Lower leg skin (tissue), 4 donors: ENCODE results near the gene NOTCH2. TPM values are rescaled to one million over a fixed set of nuclear protein-coding genes. Genes with fewer than 3 reads are reported as not detected.

Experiments used
- DNase-seq, 2 donors: peaks; one replicate each; pipeline ENCODE4 v3.0.0-alpha.2; 2019; ENCODE audit warnings: low spot score in 2 of 2
- H3K4me3 ChIP-seq: fragments of 200-600 bp; sonication (generic); 2 replicates; pipeline ENCODE4 v1.5.1; 2017; ENCODE audit warnings: mild to moderate bottlenecking, low read depth; ENCODE audit not compliant: poor library complexity, severe bottlenecking
- POLR2A ChIP-seq, 2 donors: fragments of 450-650 bp; IDR thresholded peaks; one replicate each; pipeline ENCODE4 v1.6.1; 2016 to 2017; ENCODE audit warnings: antibody characterized with exemption in 2 of 2, mild to moderate bottlenecking in 1 of 2, moderate library complexity in 1 of 2
- WGBS, 2 donors: methylation state at CpG; one replicate each; pipeline ENCODE4 v1.1.5; 2018; 5-methylcytosine and 5-hydroxymethylcytosine counted together
- intact Hi-C: fragments of 100-400 bp; cut with DNase I; formaldehyde crosslinking; loops from one replicate; pipeline ENCODE4 v1.15.0; 2023; ENCODE audit warnings: low total_unique reads
- total RNA-seq, 4 donors: library from RNA; depleted of rRNA; stranded (reverse); fragments of >200 nt; gene quantifications; one replicate each; pipeline ENCODE4 v1.1.0, GENCODE V29; 2016
- TF ChIP-seq, protein P1 (sequence below), 3 donors: fragments of 450-650 bp; IDR thresholded peaks; one replicate each; pipeline ENCODE4 v1.5.1; 2016; ENCODE audit warnings: antibody characterized with exemption in 3 of 3, mild to moderate bottlenecking in 3 of 3, moderate library complexity in 2 of 3

The NOTCH2 gene
- total RNA-seq, 4 donors from 2014 or later, result 102 to 169 (median 132) TPM

DNA sequence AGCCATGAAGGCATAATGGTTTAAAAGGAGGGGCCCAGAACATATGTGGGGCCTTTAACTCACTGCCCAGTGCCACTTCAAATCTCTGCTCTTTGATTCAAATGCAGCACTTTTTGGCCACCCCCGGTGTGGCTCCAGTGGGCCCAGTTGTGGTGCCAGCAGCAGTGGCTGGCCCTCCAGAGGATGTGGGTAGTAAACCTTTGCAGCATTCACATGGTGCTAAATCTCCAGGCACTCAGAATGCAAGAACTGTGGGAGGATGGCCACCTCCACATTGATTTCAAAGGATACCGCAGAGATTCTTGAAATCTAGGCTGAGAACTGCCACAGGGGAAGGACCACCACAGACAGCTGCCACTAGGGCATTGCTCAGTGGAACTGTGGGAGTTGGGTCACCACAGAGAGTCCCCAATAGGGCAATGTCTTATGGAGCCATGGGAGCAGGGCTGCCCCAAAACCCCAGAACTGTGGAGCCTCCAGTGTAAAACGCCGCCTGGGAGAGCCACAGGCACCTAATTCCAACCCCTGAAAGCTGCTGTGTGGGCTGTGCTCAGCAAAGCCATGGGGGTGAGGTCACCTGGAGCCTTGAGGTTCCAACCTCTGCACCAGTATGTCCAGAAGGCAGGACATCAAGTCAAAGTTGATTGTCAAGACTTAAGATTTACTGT is 166.6 kb downstream of the NOTCH2 start:
- DNase-seq, result no peak
- intact Hi-C loops, result no loop called here
- 91 to 97% methylated on average over 3 to 4 of the region's 4 CpGs for WGBS, 2 donors
- TF ChIP-seq POLR2A (IDR thresholded peaks at IDR 0.05), result no peak
- TF ChIP-seq, protein P1, sequence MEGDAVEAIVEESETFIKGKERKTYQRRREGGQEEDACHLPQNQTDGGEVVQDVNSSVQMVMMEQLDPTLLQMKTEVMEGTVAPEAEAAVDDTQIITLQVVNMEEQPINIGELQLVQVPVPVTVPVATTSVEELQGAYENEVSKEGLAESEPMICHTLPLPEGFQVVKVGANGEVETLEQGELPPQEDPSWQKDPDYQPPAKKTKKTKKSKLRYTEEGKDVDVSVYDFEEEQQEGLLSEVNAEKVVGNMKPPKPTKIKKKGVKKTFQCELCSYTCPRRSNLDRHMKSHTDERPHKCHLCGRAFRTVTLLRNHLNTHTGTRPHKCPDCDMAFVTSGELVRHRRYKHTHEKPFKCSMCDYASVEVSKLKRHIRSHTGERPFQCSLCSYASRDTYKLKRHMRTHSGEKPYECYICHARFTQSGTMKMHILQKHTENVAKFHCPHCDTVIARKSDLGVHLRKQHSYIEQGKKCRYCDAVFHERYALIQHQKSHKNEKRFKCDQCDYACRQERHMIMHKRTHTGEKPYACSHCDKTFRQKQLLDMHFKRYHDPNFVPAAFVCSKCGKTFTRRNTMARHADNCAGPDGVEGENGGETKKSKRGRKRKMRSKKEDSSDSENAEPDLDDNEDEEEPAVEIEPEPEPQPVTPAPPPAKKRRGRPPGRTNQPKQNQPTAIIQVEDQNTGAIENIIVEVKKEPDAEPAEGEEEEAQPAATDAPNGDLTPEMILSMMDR (IDR thresholded peaks at IDR 0.05), result no peak
- no peak overlapping the region for H3K4me3 ChIP-seq

GRCh38 chr1:119898981-119899720 is 170.3 kb downstream of the NOTCH2 start:
- intact Hi-C loops, result no loop called here
- no peak overlapping the region for H3K4me3 ChIP-seq
- WGBS, 2 donors, result 91% methylated on average over 3 of the region's 3 CpGs
- TF ChIP-seq POLR2A (IDR thresholded peaks at IDR 0.05), result no peak
- TF ChIP-seq, protein P1 (IDR thresholded peaks at IDR 0.05), result no peak
- no peak for DNase-seq

- no peak for TF ChIP-seq POLR2A (IDR thresholded peaks at IDR 0.05)
- TF ChIP-seq, protein P1 (IDR thresholded peaks at IDR 0.05), result no peak
- no peak for DNase-seq
- intact Hi-C loops, result no loop called here
- no peak overlapping the region for H3K4me3 ChIP-seq
- WGBS, 2 donors, result 73 to 76% methylated on average over 2 of the region's 2 CpGs
Measured at GRCh38 chr1:119898530-119898929, 170.9 kb downstream of the NOTCH2 start.

GRCh38 chr1:119896303-119896702 is 173.2 kb downstream of the NOTCH2 start, which contains the start of gene ADAM30:
TSS of gene ADAM30 (minus strand) at chr1:119896515. CDS start at chr1:119896336, 179 bp downstream.
- DNase-seq, result no peak
- no peak for TF ChIP-seq POLR2A (IDR thresholded peaks at IDR 0.05)
- TF ChIP-seq, protein P1 (IDR thresholded peaks at IDR 0.05), result no peak
- H3K4me3 ChIP-seq, result no peak within 1 kb of the TSS
- intact Hi-C loops, result no loop called here
- WGBS, 2 donors, result 46 to 49% methylated on average over 24 of the region's 24 CpGs

DNA sequence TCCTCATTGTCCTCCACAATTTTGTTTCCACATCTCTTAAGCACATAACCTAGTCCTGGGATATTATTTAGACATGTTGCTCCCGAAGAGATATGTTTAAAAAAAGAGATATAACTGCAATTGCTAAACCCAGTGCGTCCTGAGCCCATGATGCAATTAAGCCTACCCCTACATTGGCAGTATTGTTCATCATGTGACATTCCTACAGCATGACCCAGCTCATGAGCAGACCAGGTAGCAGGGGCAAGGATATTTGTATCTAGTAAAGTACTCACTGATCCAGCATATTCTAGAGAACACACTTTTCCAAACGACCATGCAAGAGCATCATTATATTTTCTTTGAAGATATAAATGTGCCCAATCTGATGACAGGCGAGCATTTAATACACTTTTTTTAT is 174.4 kb downstream of the NOTCH2 start:
- DNase-seq, result no peak
- WGBS, 2 donors, result 86 to 87% methylated on average over 4 of the region's 4 CpGs
- TF ChIP-seq, protein P1 (IDR thresholded peaks at IDR 0.05), result no peak
- H3K4me3 ChIP-seq, result no peak overlapping the region
- intact Hi-C loops, result no loop called here
